Astrocyte of the spinal cord (primary cell): ENCODE measurements around the gene MAGI1.

Experiments
- DNase-seq: peaks from one replicate; pipeline ENCODE4 v3.0.0; 2011; ENCODE audit warnings: low read depth, low spot score
- H3K4me3 ChIP-seq: 2 replicates; pipeline ENCODE4 v1.5.1; 2011; ENCODE audit warnings: low read depth, mild to moderate bottlenecking, low read length, moderate library complexity
- CTCF ChIP-seq: IDR thresholded peaks from 2 replicates; pipeline ENCODE4 v1.5.1; 2012; ENCODE audit warnings: low read depth, mild to moderate bottlenecking, low read length, inconsistent platforms
- in situ Hi-C: cut with HindIII; loops from 2 replicates; pipeline ENCODE4 v1.10.0; 2017; ENCODE audit warnings: low sequenced_read_pairs

The MAGI1 gene

DNA sequence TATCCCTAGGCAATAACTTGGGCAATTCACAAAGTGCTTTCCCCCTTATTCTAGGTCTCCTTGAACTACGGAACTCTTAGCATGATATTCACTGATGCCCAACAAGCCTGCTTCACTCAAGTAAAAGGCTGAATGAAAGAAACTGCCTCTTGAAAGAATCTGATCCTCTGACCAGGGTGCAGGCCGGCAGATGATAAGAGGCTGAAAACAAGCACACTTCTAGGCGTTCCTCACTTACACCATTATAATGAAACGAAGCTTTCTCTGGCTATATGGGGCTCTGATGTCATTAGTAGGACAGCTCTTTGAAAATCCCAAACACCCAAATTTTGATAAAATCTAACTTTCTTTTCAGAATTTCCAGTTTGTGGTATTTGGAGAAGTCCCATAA is 28.4 kb downstream of the MAGI1 start:
- in situ Hi-C loops, result no loop called here
- DNase-seq, result no peak
- H3K4me3 ChIP-seq, result no peak overlapping the region
- no peak for TF ChIP-seq CTCF

GRCh38 chr3:66004244-66004643 is 34.5 kb downstream of the MAGI1 start:
- no peak overlapping the region for H3K4me3 ChIP-seq
- DNase-seq, result no peak
- in situ Hi-C loops, result no loop called here
- TF ChIP-seq CTCF, result no peak

DNA sequence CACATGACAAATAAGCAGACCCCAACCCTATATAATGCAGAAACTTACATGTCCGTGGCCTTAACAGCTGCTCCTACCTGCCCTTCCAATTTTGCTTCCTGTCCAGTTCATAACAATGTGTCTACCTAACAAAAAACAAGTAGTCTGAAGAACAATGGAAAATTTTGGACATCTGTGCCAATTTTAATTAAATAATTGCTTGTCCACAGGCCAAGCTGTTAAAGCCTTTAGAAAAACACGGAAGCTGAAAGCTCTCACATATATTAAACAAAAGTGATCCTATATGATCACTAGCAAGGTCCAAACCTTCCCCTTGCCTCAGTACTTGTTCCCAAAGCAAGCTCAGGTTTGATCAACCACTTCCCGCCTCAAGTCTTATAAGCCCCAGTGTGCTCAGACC is 37.1 kb downstream of the MAGI1 start:
- no peak for TF ChIP-seq CTCF
- no peak overlapping the region for H3K4me3 ChIP-seq
- no peak for DNase-seq
- in situ Hi-C loops, result no loop called here

GRCh38 chr3:66000506-66000905 is 38.2 kb downstream of the MAGI1 start:
- in situ Hi-C loops, result no loop called here
- no peak overlapping the region for H3K4me3 ChIP-seq
- DNase-seq, result no peak
- no peak for TF ChIP-seq CTCF

GRCh38 chr3:65999606-66000005 is 39.1 kb downstream of the MAGI1 start:
- no peak for DNase-seq
- no peak for TF ChIP-seq CTCF
- H3K4me3 ChIP-seq, result no peak overlapping the region
- in situ Hi-C loops, result no loop called here

- H3K4me3 ChIP-seq, result no peak overlapping the region
- TF ChIP-seq CTCF, result no peak
- in situ Hi-C loops, result no loop called here
- DNase-seq, result no peak
These were observed 42.1 kb downstream of the MAGI1 start for GRCh38 chr3:65996589-65996988.

DNA sequence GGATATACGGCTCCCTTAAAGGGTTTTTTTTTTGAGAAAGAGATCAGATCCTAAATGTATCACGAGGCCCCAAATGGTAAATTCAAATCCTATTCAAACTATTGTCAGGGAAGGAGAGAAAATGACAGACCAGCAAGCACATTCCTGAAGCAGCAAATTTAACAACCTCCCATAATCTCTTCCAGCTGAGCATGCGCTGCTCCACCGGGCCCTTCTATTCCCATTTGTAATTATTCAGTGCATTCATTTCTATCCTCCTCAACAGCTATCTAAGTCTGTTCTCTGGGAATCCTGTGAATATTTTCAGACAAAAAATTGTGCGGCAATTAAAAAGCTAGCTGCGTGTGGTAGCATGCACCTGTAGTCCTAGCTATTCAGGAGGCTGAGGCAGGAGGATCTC is 43.2 kb downstream of the MAGI1 start:
- DNase-seq, result no peak
- in situ Hi-C loops, result no loop called here
- TF ChIP-seq CTCF, result no peak
- no peak overlapping the region for H3K4me3 ChIP-seq
